GM19025 (cell line): ENCODE data around the gene GAS7.
"Not testable (repeated sequence)": the region's sequence is repeated elsewhere in the genome, so short reads cannot be mapped to it uniquely, and the experiment has no call there.

Experiments
- ATAC-seq: cut with Tn5 transposase; IDR thresholded peaks from one replicate; pipeline ENCODE4 v1.9.1; 2021; ENCODE audit warnings: mild to moderate bottlenecking, low read depth, moderate library complexity; ENCODE audit not compliant: unreplicated experiment

Gene GAS7

DNA sequence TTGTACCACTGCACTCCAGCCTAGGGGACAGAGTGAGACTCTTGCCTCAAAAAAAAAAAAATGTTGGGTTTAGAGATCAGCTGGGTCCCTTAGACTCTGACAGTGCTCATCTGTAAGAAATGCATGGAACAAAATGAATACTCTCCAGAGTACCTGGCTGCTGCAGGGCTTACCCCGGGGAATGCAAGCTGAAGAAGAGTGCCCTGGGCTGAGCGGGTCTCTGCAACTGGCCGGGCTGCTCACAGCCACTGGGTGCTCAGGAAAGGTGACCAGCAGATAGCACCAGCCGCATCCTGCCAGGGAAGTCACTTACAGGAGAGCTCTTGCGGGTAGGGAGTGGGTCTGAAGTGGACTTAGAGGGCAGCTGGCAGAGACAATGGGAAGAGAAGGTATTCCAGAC lies 82.1 kb downstream of the GAS7 start:
- ATAC-seq: no peak

DNA sequence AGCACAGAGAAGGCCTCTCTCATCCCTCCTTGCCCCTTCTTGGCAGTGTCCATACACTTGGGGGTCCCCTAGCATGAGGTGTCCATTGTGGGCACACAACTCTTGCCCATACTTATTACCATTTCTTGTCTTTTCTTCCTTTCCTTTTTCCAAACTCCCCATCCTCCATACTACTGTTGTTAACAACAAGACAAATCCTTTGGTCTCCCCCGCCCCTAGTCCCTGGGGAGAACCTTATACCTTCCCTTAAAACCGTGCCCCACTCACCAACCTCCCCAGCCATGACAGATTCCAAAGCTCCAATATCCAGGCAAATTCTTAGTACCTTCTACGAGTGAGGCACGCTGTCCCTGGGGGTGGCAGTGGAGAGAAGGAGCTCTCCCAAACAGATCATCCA lies 82.9 kb downstream of the GAS7 start:
- no peak for ATAC-seq

DNA sequence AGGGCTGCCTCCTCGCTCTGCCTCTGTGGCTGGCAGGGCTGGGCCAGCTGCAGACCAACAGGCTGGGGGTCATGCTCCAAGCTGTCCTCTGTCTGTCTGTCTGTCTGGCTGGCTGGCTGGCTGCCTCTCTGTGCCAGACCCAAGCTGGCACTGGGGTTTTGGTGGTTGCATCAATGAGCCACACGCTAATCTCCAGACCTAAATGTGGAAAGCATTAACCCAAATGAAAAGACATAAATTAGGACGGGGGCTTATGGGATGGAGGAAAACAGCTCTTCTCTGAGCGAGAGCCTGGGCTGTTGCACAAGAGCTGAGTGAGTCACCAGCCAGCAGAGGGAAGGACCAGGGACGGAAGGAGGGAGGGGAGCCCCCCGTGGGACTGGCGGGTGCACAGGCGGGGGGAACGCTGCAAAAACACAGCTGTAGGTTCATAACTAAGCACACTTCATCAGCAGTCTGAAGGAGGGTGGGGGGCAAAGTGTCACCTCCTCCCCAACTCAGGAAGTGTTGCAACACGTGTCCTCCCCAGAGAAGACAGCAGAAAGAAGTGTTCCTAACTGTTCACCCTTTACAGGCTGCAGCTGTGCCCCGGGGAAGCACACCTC lies 83.4 kb downstream of the GAS7 start:
- no peak for ATAC-seq

DNA sequence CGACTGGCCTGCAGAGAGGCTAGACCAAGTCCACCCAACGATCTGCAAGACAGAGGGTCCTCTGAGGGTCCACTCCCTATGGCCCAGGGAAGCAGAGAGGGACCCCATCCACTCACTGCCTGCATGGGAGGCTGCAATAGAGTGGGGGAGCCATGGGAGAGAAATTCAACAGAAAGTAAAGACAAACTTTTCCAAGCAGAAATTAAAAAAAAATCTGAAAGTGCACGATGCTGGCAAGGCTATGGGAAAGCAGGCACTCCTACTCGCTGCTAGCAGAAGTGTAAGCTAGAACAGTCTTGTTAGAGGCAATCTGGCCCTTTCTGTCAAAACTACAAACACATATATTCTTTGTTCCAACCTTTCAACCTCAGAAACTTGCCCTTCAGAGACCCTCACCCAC lies 85.4 kb downstream of the GAS7 start:
- ATAC-seq: no peak

DNA sequence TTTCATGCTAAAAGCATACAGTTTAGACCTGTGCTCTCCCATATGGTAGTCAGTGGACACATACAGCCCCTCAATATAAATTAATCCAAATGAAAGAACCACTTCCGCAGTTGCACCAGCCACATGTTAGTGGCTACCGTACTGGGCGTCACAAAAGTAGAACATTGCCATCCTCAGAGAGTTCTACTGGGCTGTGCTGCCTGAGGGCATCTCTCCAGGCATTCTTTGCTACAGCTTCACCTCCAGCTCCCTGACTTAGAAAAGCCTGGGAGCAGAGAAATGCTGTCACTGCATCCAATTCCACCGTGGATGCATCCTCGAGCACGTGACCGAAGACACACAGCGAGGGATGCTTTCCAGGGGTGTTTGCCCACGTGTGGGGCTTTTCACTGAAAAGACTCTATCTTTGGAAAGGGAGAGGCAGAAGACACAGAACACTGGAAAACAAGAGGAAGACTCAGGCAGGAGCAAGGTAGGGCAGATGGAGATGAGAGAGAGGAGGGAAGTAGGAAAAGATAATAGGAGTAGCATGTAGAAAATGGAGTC lies 86.4 kb downstream of the GAS7 start:
- no peak for ATAC-seq

DNA sequence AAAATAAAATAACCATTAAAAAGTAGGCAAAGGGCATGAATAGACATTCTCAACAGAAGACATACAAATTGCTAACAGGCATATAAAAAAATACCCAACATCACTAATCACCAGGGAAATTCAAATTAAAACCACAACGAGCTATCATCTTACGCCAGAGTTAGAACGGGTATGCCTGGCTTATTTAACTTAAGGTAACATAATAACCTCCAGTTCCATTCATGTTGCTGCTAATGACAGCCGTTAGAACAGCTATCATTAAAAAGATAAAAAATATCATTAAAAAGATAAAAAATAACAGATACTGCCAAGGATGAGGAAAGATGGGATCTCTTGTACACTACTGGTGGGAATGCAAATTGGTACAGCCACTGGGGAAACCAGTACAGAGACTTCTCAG lies 89.3 kb downstream of the GAS7 start:
- ATAC-seq: no peak

DNA sequence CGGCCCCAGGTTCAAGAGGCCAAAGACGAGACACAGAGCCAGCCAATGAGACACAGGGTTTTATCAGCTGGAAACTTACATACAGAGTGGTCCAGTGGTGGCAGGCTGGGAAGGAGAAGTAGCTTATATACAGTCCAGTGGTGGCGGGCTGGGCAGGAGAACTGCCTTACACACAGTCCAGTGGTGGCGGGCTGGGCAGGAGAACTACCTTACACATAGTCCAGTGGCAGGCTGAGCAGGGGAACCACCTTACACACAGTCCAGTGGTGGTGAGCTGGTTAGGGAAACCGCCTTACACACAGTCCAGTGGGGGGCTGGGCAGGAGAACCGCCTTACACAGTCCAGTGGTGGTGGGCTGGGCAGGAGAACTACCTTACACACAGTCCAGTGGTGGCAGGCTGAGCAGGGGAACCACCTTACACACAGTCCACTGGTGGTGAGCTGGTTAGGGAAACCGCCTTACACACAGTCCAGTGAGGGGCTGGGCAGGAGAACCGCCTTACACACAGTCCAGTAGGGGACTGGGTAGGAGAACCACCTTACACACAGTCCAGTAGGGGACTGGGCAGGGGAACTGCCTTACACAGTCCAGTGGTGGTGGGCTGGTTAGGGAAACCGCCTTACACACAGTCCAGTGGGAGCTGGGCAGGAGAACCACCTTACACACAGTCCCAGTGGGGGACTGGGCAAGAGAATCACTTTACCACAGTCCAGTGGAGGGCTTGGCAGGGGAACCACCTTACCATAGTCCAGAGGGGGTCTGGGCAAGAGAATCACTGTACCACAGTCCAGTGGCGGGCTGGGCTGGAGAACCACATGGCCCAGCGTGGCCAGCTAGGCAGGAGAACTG lies 90.9 kb downstream of the GAS7 start:
- no peak for ATAC-seq

DNA sequence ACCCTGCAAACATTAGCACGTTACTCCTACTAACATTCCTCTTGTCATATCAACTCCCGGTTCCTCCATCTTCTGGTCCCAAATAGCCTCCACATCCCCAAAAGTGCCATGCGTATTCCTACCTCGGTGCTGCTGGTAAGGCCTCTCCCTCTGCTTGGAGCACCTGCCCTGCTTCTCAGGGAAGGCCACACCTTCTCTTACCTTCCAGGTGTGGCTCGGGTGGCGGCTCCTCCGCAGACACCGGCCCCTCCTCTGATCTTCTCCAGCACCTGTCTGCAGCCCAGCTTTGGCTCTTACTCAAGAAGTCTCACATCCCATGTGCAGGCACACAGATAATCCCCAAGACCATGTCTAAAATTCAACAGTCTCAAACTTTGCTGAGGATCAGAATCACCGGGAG lies 92.3 kb downstream of the GAS7 start:
- no peak for ATAC-seq

DNA sequence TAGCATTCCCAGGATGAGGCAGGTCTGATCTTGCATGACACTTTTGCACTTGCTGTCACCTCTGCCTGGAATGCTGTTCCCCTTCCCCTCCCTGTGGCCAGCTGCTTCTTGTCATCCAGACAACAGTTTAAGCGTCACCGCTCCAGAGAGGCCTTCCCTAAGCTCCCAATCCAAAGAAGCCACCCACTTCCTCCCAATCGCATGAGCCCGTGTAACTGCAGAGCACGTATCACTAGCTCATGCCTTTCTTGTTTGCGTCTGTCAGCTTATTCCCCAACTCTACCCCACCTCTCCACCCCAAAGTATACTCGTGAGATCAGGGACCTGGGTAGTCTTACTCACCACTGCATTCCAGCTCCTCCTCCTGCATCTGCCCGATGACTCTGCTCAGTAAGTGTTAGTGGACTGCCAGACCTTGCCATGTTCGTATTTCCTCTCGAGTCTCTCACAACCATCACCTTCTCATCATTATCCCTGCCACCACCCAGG lies 92.8 kb downstream of the GAS7 start:
- no peak for ATAC-seq

DNA sequence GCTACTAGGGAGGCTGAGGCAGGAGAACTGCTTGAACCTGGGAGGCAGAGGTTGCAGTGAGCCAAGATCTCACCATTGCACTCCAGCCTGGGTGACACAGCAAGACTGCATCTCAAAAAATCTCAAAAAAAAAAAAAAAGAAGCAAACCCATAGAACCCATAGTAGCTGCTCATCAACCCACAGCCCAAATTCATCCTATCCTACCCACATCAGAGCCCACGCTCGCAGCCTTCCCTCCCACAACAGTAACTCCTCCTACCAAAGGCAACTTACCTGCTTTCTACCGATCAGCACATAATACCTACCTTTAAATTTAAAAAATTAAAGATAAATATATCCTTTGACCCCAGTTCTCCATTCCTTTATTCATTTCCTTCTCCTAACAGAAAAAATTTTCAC lies 94.7 kb downstream of the GAS7 start:
- no peak for ATAC-seq

DNA sequence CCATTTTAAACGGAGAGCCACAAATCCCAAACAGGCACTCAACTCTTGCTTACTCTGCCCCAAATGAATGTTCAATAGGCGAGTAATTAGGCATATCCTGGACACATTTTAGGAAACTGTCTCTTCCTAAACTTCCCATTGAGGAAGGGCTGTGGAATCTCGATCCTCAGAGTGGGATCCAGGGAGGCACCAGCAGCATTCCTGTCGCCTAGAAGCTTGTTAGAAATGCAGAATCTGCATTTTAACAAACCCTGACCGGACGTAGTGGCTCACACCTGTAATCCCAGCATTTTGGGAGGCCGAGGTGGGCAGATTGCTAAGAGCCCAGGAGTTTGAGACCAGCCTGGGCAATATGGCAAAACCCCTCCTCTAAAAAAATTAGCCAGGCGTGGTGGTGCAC lies 95.6 kb downstream of the GAS7 start:
- no peak for ATAC-seq

DNA sequence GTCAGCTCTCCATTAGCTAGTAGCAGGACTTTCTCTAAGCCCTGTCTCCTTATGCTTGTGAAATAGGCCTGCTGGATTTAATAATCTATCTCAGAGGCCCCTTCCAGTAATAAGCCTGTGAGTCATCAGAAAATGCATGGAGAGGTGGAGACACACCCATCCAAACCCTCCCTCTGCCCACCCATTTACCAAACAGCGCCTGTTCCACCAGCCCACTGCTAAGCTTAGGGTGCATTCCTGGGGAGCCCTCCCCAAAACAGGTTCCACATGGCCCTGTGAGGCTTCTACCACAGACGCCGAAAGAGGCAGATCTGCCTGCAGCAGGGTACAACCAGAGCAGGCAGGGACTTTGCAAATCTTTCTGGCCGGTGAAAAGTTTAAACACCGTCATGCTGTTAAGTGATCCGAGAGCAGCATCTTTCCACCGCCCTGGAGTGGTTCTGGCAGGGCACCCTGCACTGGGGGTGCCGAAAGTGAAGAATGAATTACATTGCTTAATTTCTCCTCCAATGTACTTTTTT lies 99.3 kb downstream of the GAS7 start:
- ATAC-seq: no peak

DNA sequence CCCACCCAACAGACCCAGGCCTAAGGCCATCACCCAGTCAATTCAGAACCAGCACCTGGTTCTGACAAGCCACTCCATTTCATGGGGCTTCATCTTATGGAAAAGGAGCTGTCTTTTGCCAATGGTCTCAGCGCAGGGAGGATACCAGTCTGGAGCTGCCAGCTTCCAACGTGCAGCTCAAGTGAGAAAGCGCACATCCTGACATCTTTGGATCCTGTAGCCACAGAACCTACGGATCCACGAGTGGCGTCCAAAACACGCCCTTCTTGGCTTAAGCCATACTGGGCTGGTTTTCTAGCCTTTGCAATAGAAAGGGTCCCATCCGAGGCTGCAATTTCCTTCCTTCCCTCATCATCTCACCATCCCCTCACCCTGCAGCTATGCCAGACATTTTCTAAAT lies 101.8 kb downstream of the GAS7 start:
- ATAC-seq: no peak

DNA sequence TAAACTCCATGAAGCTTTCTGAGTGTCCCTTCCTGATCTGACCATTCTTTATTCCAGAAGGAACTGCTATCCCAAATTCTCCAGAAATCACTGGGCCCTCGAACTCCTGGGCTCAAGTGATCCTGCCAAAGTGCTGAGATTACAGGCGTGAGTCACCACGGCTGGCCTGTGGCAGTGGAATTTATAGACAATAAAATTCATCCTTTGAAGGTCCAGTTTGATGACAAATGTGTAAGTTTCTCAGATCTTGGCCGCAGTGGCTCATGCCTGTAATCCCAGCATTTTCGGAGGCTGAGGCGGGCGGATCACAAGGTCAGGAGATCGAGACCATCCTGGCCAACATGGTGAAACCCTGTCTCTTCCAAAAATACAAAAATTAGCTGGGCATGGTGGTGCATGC lies 103.1 kb downstream of the GAS7 start:
- ATAC-seq: not testable (repeated sequence)

DNA sequence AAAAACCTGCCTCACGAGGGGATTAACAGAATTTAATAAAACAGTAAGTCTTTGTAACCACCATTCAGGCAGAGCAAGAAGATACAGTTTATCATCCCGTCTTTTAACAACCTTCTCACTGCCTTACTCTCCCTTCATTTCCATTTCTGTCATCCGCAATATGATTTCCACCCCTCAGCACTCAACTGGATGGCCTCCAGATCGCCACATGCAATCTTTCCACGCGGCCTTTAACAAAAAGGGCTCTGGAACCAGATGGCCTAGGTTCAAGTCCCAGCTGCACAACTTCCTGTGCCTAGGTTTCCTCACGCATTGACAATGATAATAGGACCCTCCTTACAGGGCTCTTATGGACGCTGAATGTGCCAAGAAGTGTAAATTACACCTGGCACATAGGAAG lies 103.6 kb downstream of the GAS7 start:
- ATAC-seq: no peak

DNA sequence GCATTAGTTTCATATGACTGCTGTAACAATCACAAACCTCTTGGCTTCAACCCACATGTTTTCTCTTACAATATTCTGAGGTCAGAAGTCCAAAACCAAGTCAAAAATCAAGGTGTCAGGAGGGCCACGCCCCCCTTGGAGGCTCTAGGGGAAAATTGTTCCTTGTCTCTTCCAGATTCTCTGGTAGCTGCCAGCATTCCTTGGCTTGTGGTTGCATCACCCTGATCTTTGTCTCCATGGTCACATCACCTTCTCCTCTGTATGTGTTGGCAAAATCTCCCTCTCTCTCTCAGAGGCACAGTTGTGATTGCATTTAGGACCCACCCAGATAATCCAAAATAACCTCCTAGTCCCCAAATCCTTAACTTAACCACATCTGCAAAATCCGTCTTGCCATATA lies 105.8 kb downstream of the GAS7 start:
- ATAC-seq: no peak

DNA sequence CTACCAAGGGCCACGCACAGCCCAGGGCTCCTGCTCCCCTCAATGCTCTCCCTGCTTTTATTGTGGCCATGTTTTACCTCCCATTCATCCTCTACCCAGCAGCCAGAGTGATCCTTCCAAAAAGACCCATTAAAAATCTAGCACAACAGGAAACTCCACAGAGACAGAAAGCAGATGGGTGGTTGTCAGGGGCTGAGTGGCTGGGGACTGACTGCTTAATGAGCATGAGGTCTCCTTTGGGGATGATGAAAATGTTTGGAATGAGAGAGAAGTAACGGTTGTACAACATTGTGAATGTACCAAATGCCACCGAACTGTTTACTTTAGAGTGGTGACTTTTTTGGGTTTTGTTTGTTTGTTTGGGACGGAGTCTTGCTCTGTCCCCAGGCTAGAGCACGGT lies 107.4 kb downstream of the GAS7 start:
- ATAC-seq: no peak

DNA sequence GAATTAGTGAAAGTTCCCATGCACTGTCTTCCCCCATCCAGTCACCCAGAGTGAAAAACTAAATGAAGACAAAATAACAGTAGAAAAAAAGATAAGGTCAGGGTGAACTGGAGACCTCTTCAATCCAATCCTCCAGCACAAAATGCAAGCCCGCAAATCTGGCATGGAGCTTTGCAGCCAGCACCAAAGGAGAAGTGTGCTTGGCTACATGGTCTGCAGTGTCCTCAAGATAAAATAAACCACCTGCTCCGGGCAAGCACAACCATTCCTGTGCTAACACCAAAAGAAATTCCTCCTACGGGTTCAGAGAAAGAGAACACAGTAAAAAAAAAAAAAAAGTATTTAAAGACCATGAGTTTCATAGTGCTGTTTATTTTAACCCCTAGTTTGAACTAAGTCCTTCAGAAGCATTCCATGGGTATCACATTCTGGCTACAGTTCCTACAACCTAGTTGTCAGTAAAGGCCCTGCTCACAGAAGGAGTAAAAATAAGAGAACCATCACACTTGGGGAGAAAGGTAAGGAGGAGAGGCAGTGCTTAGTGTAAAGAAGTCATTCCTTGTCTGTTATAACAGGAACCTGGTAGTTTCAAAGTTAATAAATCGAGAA lies 109.1 kb downstream of the GAS7 start:
- no peak for ATAC-seq

DNA sequence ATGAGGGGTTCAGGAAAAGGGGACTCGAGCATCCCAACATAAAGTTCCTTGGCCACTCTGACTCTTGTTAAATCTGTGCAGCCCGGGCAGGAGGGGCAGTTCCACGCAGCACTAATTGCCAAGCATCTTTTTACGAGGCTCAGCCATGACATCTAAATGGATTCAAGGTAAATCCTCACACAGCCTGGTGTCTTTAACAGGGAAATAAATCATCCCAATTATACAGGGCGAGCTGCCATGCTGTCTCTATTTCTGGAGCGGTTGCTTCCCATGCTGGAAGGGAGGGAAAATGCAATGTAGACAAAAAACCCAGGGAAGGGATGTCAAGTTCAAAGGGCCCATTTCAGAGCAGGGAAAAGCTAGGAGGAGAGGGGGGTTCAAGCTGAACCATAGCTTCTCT lies 110.0 kb downstream of the GAS7 start:
- ATAC-seq: no peak

DNA sequence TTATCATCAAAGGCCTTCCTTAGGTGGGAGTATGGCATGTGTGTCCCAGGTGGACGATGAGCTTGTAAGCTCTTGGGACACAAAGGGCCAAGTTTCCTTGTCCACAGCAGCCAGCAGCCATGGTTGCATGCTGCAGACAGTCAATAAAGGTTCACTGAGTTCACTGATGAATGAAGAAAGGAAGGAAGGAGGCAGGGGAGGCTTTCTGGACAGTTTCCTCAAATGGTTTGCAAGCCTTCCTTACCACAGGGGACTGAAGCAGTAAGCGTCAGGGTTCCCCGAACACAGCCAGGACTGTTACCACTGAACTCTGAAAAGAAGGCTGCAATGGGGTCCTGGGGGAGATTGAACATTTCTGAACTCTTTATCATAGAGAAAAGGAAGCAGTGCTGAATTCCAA lies 111.1 kb downstream of the GAS7 start:
- ATAC-seq: no peak

DNA sequence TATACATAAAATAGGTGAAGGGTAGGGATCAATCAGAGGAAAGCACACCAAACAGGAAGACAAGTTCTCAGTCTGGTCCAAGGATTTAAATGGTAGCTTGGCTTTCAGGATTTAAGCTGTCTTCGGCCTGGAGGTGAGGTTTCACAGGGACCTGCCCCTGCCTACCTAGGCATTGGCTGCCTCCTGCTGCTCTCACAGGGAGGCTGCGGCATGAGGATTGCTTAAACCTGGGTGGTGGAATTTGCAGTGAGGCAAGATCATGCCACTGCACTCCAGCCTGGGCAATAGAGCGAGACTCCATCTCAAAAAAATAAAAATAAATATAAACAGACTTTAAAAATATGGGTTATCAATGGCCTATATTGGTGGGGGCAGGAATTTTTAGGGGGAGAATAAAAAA lies 114.5 kb downstream of the GAS7 start:
- ATAC-seq: no peak
